IMR-90 (cell line): ENCODE data around the gene C6orf47. TPM values are rescaled to one million over a fixed set of nuclear protein-coding genes. Genes with fewer than 3 reads are reported as not detected.

ENCODE experiments used
- ATAC-seq: fragments of 200-7000 bp; cut with Tn5 transposase; 2 replicates; pipeline ENCODE4 v1.9.1; 2020; ENCODE audit warnings: low read depth, mild to moderate bottlenecking, moderate library complexity
- BruUV-seq: library from RNA; stranded (reverse); fragments of 400-500 nt; replicated peaks from 2 replicates; lab custom pipeline; 2021; lab: Mats Ljungman, UMichigan
- CTCF ChIA-PET: fragments of 300-600 bp; formaldehyde crosslinking; extraction: SDS; loops from one replicate; lab custom pipeline; 2021; ENCODE audit warnings: antibody characterized with exemption; lab: Yijun Ruan, JAX
- POLR2A ChIA-PET: fragments of 300-600 bp; sonication (Branson Sonifier 250); formaldehyde crosslinking; loops from one replicate; lab custom pipeline; 2022; ENCODE audit warnings: antibody characterized with exemption; ENCODE audit not compliant: unreplicated experiment; lab: Charles Lee
- DNase-seq: peaks from one replicate; pipeline ENCODE4 v3.0.0; 2013
- H2AFZ ChIP-seq: replicated peaks from 2 replicates; pipeline ENCODE3; 2013; ENCODE audit warnings: low read length, mild to moderate bottlenecking; ENCODE audit not compliant: poor library complexity
- H2AK5ac ChIP-seq: 2 replicates; pipeline ENCODE4 v1.6.1; 2013; ENCODE audit warnings: low read depth, low read length, inconsistent platforms
- H2AK9ac ChIP-seq: replicated peaks from 2 replicates; pipeline ENCODE3; 2013; ENCODE audit warnings: mild to moderate bottlenecking, low read depth, low read length, moderate library complexity; ENCODE audit not compliant: poor library complexity
- H2BK120ac ChIP-seq: 2 replicates; pipeline ENCODE4 v1.6.1; 2013; ENCODE audit warnings: low read depth, low read length, inconsistent platforms
- H2BK15ac ChIP-seq: 3 replicates; pipeline ENCODE4 v1.6.1; 2013; ENCODE audit warnings: low read depth, low read length, inconsistent platforms
- H2BK20ac ChIP-seq: 2 replicates; pipeline ENCODE4 v1.6.1; 2013; ENCODE audit warnings: low read depth, mild to moderate bottlenecking, inconsistent platforms, low read length, moderate library complexity
- H2BK5ac ChIP-seq: 2 replicates; pipeline ENCODE4 v1.6.1; 2013; ENCODE audit warnings: mild to moderate bottlenecking, low read depth, low read length, inconsistent platforms; ENCODE audit not compliant: poor library complexity, severe bottlenecking
- H3K14ac ChIP-seq: replicated peaks from 2 replicates; pipeline ENCODE4 v1.6.1; 2013; ENCODE audit warnings: low read depth, low read length, inconsistent platforms
- H3K18ac ChIP-seq: 2 replicates; pipeline ENCODE4 v1.6.1; 2013; ENCODE audit warnings: low read depth, low read length, control low read depth
- H3K23ac ChIP-seq: 2 replicates; pipeline ENCODE4 v1.6.1; 2013; ENCODE audit warnings: low read depth, low read length, inconsistent platforms
- H3K27ac ChIP-seq: 2 replicates; pipeline ENCODE4 v1.5.1; 2013; ENCODE audit warnings: mild to moderate bottlenecking, control low read depth, low read length; ENCODE audit not compliant: insufficient read depth
- H3K27me3 ChIP-seq: 2 replicates; pipeline ENCODE4 v1.6.1; 2013; ENCODE audit warnings: low read length; ENCODE audit not compliant: control insufficient read depth, insufficient read depth
- H3K36me3 ChIP-seq: 2 replicates; pipeline ENCODE4 v1.6.1; 2013; ENCODE audit warnings: low read length, mixed read lengths; ENCODE audit not compliant: control insufficient read depth, insufficient read depth
- H3K4ac ChIP-seq: 2 replicates; pipeline ENCODE4 v1.6.1; 2013; ENCODE audit warnings: low read depth, low read length, inconsistent platforms
- H3K4me1 ChIP-seq: 2 replicates; pipeline ENCODE4 v1.6.1; 2013; ENCODE audit warnings: low read length, mixed read lengths; ENCODE audit not compliant: control insufficient read depth, insufficient read depth
- H3K4me2 ChIP-seq: 2 replicates; pipeline ENCODE4 v1.6.1; 2013; ENCODE audit warnings: low read depth, mild to moderate bottlenecking, control low read depth, low read length, moderate library complexity
- H3K4me3 ChIP-seq: 2 replicates; pipeline ENCODE4 v1.5.1; 2013; ENCODE audit warnings: low read depth, mild to moderate bottlenecking, control low read depth, low read length, moderate library complexity; ENCODE audit not compliant: insufficient read depth
- H3K56ac ChIP-seq: 2 replicates; pipeline ENCODE4 v1.6.1; 2013; ENCODE audit warnings: low read length, inconsistent platforms; ENCODE audit not compliant: insufficient read depth; ENCODE audit errors: extremely low read depth
- H3K79me1 ChIP-seq, 2 experiments: 2 replicates each; pipeline ENCODE4 v1.6.1; 2013; ENCODE audit warnings: low read length in 2 of 2, inconsistent platforms in 1 of 2, low read depth in 1 of 2
- H3K9ac ChIP-seq: 2 replicates; pipeline ENCODE4 v1.6.1; 2013; ENCODE audit warnings: low read depth, low read length, control low read depth
- H3K9me1 ChIP-seq: 2 replicates; pipeline ENCODE4 v1.6.1; 2013; ENCODE audit warnings: low read length, inconsistent platforms; ENCODE audit not compliant: insufficient read depth
- H3K9me3 ChIP-seq: 2 replicates; pipeline ENCODE4 v1.6.1; 2013; ENCODE audit warnings: low read length; ENCODE audit not compliant: control insufficient read depth, insufficient read depth
- H4K20me1 ChIP-seq: 2 replicates; pipeline ENCODE4 v1.6.1; 2013; ENCODE audit warnings: low read length, inconsistent platforms; ENCODE audit not compliant: insufficient read depth
- H4K5ac ChIP-seq: 2 replicates; pipeline ENCODE4 v1.6.1; 2013; ENCODE audit warnings: mild to moderate bottlenecking, low read depth, low read length, control low read depth
- H4K8ac ChIP-seq, 2 experiments: 2 replicates each; pipeline ENCODE4 v1.6.1; 2013; ENCODE audit warnings: low read depth in 2 of 2, low read length in 2 of 2, control low read depth in 1 of 2, inconsistent platforms in 1 of 2
- H4K91ac ChIP-seq: 2 replicates; pipeline ENCODE4 v1.6.1; 2013; ENCODE audit warnings: low read depth, low read length, inconsistent platforms; ENCODE audit not compliant: insufficient read depth
- CEBPB ChIP-seq: IDR thresholded peaks from 2 replicates; pipeline ENCODE4 v1.6.1; 2012; ENCODE audit warnings: low read depth, low read length, improper control_type of control experiment
- CHD1 ChIP-seq: IDR thresholded peaks from 2 replicates; pipeline ENCODE4 v1.6.1; 2012; ENCODE audit warnings: low read depth, low read length, improper control_type of control experiment
- MXI1 ChIP-seq: IDR thresholded peaks from 2 replicates; pipeline ENCODE4 v1.6.1; 2012; ENCODE audit warnings: low read depth, mild to moderate bottlenecking, low read length, moderate library complexity, borderline replicate concordance
- RAD21 ChIP-seq: IDR thresholded peaks from 2 replicates; pipeline ENCODE4 v1.6.1; 2012; ENCODE audit warnings: low read length, improper control_type of control experiment
- RFX5 ChIP-seq: IDR thresholded peaks from 2 replicates; pipeline ENCODE4 v1.8.0; 2012; ENCODE audit warnings: low read depth, mild to moderate bottlenecking, low read length, moderate library complexity
- SMC3 ChIP-seq: fragments of 150-350 bp; IDR thresholded peaks from 2 replicates; pipeline ENCODE4 v1.6.1; 2016; ENCODE audit warnings: low read depth, mild to moderate bottlenecking, antibody characterized with exemption, low read length, moderate library complexity
- USF2 ChIP-seq: fragments of 150-350 bp; IDR thresholded peaks from 2 replicates; pipeline ENCODE4 v1.6.1; 2017; ENCODE audit warnings: mild to moderate bottlenecking, antibody characterized with exemption, low read length, low read depth
- WGBS, 2 experiments: methylation state at CpG; one replicate each; pipeline versions ENCODE4 v1.1.5 to v1.1.7; 2013; ENCODE audit warnings: missing lambda C conversion rate in 2 of 2; ENCODE audit not compliant: insufficient read length in 1 of 2; ENCODE audit errors: extremely low coverage in 2 of 2; 5-methylcytosine and 5-hydroxymethylcytosine counted together
- dilution Hi-C: fragments of 300-500 bp; cut with HindIII; formaldehyde crosslinking; loops from one replicate; pipeline ENCODE4 v1.14.3; 2018; ENCODE audit warnings: low sequenced_read_pairs; ENCODE audit not compliant: unreplicated experiment
- in situ Hi-C: fragments of 300-500 bp; cut with MboI; formaldehyde crosslinking; loops from 3 replicates; pipeline ENCODE4 v1.14.3; 2019; ENCODE audit warnings: low sequenced_read_pairs, inconsistent platforms, mixed read lengths
- intact Hi-C: fragments of 100-400 bp; cut with micrococcal nuclease; formaldehyde crosslinking; loops from 2 replicates; pipeline ENCODE4 v1.10.0; 2022
- polyA plus RNA-seq, 3 experiments: library from polyadenylated mRNA; depleted of rRNA; stranded (reverse); fragments of >200 nt; gene quantifications; 2 replicates each; pipeline ENCODE4 v1.2.3, GENCODE V29; 2012; ENCODE audit warnings: low replicate concordance in 1 of 3
- total RNA-seq: library from RNA; depleted of rRNA; stranded (reverse); fragments of >200 nt; gene quantifications from 2 replicates; pipeline ENCODE4 v1.2.3, GENCODE V29; 2012

Gene C6orf47
- total and polyA plus RNA-seq, 2 of the 4 experiments (the other 2 are of a cell fraction): 8.9 to 14.2 TPM

DNA sequence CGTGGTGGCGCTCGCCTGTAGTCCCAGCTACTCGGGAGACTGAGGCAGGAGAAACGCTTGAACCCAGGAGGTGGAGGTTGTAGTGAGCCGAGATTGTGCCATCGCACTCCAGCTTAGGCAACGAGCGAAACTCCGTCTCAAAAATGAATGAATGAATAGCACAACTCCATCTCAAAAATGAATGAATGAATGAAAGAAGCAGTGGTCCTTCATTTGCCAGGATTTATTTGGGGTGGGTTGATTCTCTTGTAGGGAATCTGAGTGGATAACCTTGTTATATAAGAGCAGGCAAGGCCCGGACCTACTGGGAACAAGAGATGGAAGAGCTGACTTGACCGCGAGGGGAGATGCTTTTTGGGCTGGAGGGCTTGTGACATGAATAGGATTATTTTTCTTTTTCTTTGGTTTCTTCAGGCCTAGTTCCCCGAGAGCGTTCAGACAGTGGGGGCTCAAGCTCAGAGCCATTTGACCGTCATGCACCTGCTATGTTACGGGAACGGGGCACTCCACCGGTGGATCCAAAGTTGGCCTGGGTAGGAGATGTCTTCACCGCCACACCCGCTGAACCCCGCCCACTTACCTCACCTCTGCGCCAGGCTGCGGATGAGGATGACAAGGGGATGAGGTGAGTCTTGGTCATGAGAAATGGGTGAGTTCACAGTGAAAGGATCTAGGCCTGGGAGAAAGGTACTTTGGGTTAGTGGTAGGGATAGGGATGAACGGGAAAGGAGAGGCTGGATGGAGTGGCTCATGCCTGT lies 30.2 kb downstream of the C6orf47 start:
- BruUV-seq: no TSS peak
- Histone ChIP-seq H3K79me1 (peaks cover 45 to 70% of the 10 kb centered on the region in 2 experiments), H3K27ac (no peak overlapping the region), H2BK20ac (no peak overlapping the region), H2AK9ac (peak overlapping the region; percentile 29), H2BK120ac (no peak overlapping the region), H3K4ac (no peak overlapping the region), H3K4me1 (no peaks in the 10 kb centered on the region), H2BK15ac (no peak overlapping the region), H4K91ac (no peak overlapping the region), H3K36me3 (peaks cover 94% of the 10 kb centered on the region), H3K4me3 (no peak overlapping the region), H3K23ac (no peak overlapping the region), H3K9me1 (no peaks in the 10 kb centered on the region), H4K5ac (no peak overlapping the region), H2BK5ac (no peak overlapping the region), H2AFZ (no peak overlapping the region), H3K9me3 (no peaks in the 10 kb centered on the region), H3K14ac (no peak overlapping the region), H4K8ac (no peak overlapping the region), H3K9ac (no peak overlapping the region), H3K4me2 (no peak overlapping the region), H3K27me3 (no peaks in the 10 kb centered on the region), H3K56ac (no peak overlapping the region), H3K18ac (no peak overlapping the region), H2AK5ac (no peak overlapping the region), H4K20me1 (peaks cover 33% of the 10 kb centered on the region)
- DNase-seq (no peak), ATAC-seq (no peak)
- 96% methylated on average over 9 of the region's 25 CpGs; no CpG with 5 or more reads in 1 of the 2 experiments for WGBS, 2 experiments
- dilution Hi-C loops: no loop called here
- ChIA-PET POLR2A (no interaction called here), CTCF (no interaction called here)
- in situ Hi-C loops: no loop called here
- no peak for TF ChIP-seq CHD1
- TF ChIP-seq SMC3: no peak
- TF ChIP-seq MXI1: no peak
- TF ChIP-seq CEBPB: no peak
- TF ChIP-seq RAD21: no peak
- no peak for TF ChIP-seq USF2
- TF ChIP-seq RFX5: no peak
- intact Hi-C loops: no loop called here
